ENCODE measurements around the gene PCLO. TPM values are rescaled to one million over a fixed set of nuclear protein-coding genes. Genes with fewer than 3 reads are reported as not detected.

PCLO gene
- total RNA-seq, 1 donor from 2014 or later: 17.4 TPM

- Mint-ChIP-seq H3K27ac (ENCODE audit: unreplicated experiment) (no peak overlapping the region), H3K9me3 (ENCODE audit: unreplicated experiment) (no peaks in the 10 kb centered on the region)
- no peak for DNase-seq
These were observed 28.1 kb upstream of the PCLO start for GRCh38 chr7:83190659-83191389.

GRCh38 chr7:83178796-83179195 is 16.1 kb upstream of the PCLO start:
- Mint-ChIP-seq H3K9me3 (ENCODE audit: unreplicated experiment) (no peaks in the 10 kb centered on the region), H3K27ac (ENCODE audit: unreplicated experiment) (no peak overlapping the region), H3K36me3 (ENCODE audit: unreplicated experiment) (peaks cover 7% of the 10 kb centered on the region), H3K4me3 (ENCODE audit: unreplicated experiment) (no peak overlapping the region), H3K27me3 (ENCODE audit: unreplicated experiment) (peaks cover 1% of the 10 kb centered on the region), H3K4me1 (ENCODE audit: low read depth, unreplicated experiment) (no peaks in the 10 kb centered on the region)
- no peak for DNase-seq
- TF ChIP-seq CTCF (IDR thresholded peaks at IDR 0.05; ENCODE audit: partially characterized antibody, unreplicated experiment): no peak

More at GRCh38 chr7:83190659-83191389, 28.1 kb upstream of the PCLO start:
- no peak overlapping the region for H3K4me3 Mint-ChIP-seq (ENCODE audit: unreplicated experiment)
- no peaks in the 10 kb centered on the region for H3K36me3 Mint-ChIP-seq (ENCODE audit: unreplicated experiment)
- no peaks in the 10 kb centered on the region for H3K27me3 Mint-ChIP-seq (ENCODE audit: unreplicated experiment)
- no peak for TF ChIP-seq CTCF (IDR thresholded peaks at IDR 0.05; ENCODE audit: partially characterized antibody, unreplicated experiment)
- no peaks in the 10 kb centered on the region for H3K4me1 Mint-ChIP-seq (ENCODE audit: low read depth, unreplicated experiment)

- DNase-seq: no peak
- Mint-ChIP-seq H3K36me3 (ENCODE audit: unreplicated experiment) (no peaks in the 10 kb centered on the region), H3K4me3 (ENCODE audit: unreplicated experiment) (no peak overlapping the region)
These were observed 15.4 kb upstream of the PCLO start for GRCh38 chr7:83178066-83178465.

DNA sequence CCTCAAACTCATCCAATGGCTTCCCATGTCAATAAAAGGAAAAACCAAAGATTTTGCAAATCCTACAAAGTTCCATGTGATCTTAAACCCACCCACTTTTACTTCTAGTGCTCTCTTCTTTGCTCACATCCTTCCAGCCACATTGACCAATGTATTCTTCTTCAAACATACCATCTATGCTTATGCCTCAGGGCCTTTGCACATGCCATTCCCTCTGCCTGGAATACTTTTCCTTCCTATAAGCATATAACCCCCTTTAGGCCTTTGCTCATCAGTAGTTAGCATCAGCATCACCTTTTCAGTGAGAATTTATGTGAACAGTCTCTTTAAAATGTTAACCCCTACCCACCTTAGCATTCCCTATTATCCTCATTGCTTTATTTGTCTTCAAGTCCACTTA is 11.0 kb upstream of the PCLO start:
- Mint-ChIP-seq H3K27ac (ENCODE audit: unreplicated experiment) (no peak overlapping the region), H3K36me3 (ENCODE audit: unreplicated experiment) (no peaks in the 10 kb centered on the region), H3K4me1 (ENCODE audit: low read depth, unreplicated experiment) (no peaks in the 10 kb centered on the region), H3K9me3 (ENCODE audit: unreplicated experiment) (no peaks in the 10 kb centered on the region), H3K4me3 (ENCODE audit: unreplicated experiment) (no peak overlapping the region), H3K27me3 (ENCODE audit: unreplicated experiment) (peaks cover 2% of the 10 kb centered on the region)
- no peak for TF ChIP-seq CTCF (IDR thresholded peaks at IDR 0.05; ENCODE audit: partially characterized antibody, unreplicated experiment)
- no peak for DNase-seq

More at GRCh38 chr7:83178066-83178465, 15.4 kb upstream of the PCLO start:
- no peak overlapping the region for H3K27ac Mint-ChIP-seq (ENCODE audit: unreplicated experiment)
- H3K27me3 Mint-ChIP-seq (ENCODE audit: unreplicated experiment): peaks cover 2% of the 10 kb centered on the region
- no peaks in the 10 kb centered on the region for H3K9me3 Mint-ChIP-seq (ENCODE audit: unreplicated experiment)
- no peaks in the 10 kb centered on the region for H3K4me1 Mint-ChIP-seq (ENCODE audit: low read depth, unreplicated experiment)
- TF ChIP-seq CTCF (IDR thresholded peaks at IDR 0.05; ENCODE audit: partially characterized antibody, unreplicated experiment): no peak

DNA sequence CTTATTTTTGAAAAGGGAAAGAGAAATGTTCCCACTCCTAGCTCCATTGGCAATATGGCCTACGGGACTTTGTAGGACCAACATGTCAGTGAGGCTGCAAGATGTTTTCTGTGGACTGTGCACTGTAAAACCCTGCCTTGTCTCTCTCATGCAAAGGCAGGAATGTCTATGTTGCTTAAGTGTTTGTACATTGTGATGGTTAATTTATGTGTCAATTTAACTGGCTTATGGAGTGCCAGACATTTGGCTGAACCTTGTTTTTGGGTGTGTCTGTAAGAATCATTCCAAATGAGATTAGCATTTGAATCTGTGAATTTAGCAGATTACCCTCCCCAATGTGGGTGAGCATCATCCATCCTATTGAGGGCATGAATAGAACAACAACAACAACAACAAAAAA is 4.1 kb upstream of the PCLO start:
- Mint-ChIP-seq H3K27ac (ENCODE audit: unreplicated experiment) (no peak overlapping the region), H3K36me3 (ENCODE audit: unreplicated experiment) (no peaks in the 10 kb centered on the region), H3K9me3 (ENCODE audit: unreplicated experiment) (peaks cover 2% of the 10 kb centered on the region), H3K4me1 (ENCODE audit: low read depth, unreplicated experiment) (no peaks in the 10 kb centered on the region), H3K4me3 (ENCODE audit: unreplicated experiment) (no peak overlapping the region), H3K27me3 (ENCODE audit: unreplicated experiment) (no peaks in the 10 kb centered on the region)
- no peak for DNase-seq
- no peak for TF ChIP-seq CTCF (IDR thresholded peaks at IDR 0.05; ENCODE audit: partially characterized antibody, unreplicated experiment)

All from glutamatergic neuron (in vitro differentiated cells).